EL (cell line): Measurements from ENCODE around the gene TRIM54.
"Not testable (repeated sequence)": the region's sequence is repeated elsewhere in the genome, so short reads cannot be mapped to it uniquely, and the experiment has no call there.

Source experiments
- DNase-seq: peaks from one replicate; pipeline ENCODE4 v3.0.0-alpha.2; 2016

TRIM54 gene

DNA sequence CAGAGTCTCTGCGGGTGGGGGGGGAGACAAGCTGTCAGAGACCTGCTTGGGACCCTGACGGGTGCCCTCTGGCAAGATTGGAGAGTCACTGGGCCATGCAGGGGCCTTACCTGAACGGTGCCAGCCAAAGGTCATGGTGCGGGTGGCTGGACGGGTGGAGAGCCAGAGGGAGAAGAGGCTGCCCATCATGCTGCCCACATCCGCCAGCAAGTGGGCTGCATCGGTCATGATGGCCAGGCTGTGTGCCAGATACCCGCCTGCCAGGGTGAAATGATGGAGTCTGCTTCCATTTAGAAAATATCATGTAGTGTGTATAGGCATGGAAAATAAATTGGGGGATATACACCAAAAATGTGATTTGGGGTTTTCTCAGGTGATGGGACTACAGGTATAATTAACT is 24.2 kb upstream of the TRIM54 start:
- no peak for DNase-seq

GRCh38 chr2:27261241-27261925 is 20.8 kb upstream of the TRIM54 start:
- no peak for DNase-seq

DNA sequence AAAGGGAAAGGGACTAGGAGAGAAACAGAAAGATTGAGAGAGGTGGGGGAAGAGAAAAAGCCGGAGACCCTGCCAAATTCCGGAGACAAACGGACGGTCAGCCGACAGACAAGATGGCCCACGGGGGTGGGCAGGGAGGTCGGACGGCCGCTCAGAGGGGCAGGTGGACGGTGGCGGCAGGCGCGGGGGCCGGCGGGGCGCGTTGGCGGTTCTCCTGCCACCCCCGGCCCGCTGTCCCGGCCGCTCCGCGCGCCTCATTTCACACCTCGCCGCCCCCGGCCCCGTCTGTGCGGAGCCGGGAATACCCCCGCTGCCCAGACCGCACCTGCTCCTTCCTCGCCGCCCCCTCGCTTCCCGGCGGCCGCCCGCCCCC is 20.3 kb upstream of the TRIM54 start:
- DNase-seq = no peak

DNA sequence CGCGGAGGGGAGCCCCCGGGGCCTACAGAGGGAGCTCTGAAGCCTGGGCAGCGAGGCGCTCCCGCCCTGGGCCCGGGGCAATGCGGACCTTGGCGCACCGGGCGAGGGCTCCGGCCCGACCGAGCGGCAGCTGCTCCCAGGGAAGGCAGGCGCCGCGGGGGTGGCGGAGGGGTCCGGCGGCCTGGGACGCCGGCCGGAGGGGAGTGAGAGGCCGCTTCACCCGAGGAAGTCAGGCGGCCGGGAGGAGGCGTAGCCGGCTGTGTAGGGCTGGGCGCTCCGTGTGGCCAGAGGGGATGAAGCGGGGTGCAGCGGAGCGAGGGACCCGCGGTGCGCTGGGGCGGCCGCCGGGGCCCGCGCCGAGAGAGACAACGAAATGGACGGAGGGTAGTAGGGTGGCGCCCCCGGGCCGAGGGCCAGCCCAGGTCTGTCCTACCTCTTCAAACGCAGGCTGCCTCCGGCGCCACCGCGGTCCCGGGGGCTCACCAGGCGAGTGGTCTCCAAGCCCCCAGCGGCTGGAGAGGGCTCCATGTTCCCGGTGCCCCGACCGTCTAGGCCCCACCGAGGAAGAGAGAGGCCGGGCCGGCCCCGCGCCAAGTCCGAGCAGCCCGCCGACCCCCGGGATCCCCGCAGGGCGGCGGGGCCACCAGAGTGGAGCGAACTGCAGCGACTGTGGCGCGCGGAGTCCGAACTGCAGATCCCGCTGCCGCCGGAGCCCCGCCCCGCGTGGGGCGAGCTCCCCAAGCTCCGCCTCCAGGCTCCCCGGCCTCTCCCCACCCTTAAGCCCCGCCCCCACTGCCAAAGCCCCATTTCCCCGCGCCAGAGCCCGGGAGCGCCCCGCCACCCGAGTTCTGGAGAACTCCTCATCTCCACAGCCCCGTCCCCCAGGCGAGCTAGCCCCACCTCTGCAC is 19.6 kb upstream of the TRIM54 start, which contains the start of gene SLC30A3:
Gene SLC30A3 (minus strand): TSS at position 669 of the 908 bp plus-strand sequence. CDS start 141 bp downstream, at position 528.
- DNase-seq = peak; percentile 68

DNA sequence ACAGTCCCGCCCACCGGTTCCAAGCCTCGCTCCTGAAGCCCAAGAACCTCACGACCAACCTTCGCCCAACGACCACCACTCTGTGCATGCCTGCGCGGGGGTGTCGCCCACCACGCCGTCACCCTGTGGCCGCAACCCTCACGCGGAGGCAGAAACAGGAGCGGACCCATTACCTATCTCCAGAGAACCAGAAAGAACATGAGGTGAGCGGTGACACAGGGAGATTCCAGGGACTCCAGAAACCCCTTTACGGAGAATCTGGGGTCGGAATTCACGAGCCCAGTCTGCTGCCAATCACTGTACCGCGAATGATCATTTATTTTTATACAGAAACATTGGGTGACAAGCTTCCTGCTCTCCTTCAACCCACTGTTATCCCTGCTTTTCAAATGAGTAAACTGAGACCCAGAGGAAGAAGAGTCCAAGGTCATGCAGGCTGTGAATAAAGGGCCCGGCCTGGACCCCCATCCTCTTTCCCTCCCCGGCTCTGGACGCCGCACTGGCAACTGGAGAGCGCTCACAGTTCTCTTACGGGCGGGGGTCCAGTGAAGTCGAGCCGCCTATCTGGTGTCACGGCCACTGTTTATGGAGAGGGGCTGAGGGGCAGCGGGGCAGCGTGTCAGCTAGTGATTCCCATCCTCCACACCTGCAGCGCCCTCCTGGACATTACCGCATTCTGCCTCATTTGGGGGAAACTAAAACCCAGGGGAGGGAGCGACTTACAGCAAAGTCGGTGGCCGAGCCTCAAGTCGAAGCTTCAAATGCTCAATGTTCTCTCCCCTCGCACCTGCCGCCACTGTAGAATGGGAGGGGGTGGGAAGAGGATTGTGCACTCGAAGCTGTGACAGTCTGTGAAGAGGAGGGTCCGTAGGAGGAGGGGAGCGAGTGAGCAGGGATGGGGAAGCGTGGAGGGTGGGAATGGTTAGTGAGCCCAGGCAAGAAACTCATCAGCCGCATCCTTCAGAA is 18.7 kb upstream of the TRIM54 start:
- no peak for DNase-seq

DNA sequence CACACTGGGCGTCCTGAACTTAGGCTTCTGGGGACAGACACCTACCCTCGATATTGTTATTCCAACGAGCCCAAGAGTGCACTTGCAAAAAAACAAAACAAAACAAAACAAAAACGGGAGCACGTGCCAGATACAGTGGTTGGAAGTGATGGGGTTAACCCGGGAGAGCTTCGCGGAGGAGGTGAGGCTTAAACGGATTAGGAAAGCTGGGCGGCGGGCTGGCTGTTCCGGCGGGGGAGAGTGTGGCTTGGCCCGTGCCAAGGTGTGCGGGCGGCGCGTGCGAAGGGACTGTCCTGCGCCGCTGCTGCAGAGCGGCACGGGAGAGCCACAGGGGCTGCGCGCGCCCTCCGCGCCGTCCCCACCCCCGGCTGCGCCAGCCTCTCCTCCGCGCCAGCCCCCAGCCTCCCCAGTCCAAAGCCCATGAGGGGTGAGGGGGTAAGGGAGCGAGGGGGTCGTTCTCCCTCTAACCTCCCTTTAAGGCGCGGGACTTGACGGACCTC is 17.9 kb upstream of the TRIM54 start:
- DNase-seq = no peak

- DNase-seq = peak; percentile 73
Observed at GRCh38 chr2:27264753-27265535, 17.3 kb upstream of the TRIM54 start.

DNA sequence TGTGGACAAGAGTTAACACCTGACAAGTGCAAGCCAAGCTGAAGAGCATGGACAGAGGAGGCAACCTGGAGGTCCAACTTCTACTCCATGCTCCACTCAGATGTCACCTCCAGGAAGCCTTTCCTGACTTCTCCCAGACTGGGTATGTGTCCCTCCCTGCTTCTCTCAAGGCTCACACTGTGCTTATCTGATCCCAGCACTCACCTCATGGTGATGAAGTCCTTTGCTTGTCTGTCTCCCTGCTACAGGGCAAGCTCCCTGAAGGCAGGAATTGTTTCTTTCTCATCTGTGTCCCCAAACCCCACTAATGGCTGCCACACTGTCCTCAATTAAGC is 16.7 kb upstream of the TRIM54 start:
- DNase-seq = no peak

- not testable (repeated sequence) for DNase-seq
Observed at GRCh38 chr2:27268296-27268695, 13.9 kb upstream of the TRIM54 start.

DNA sequence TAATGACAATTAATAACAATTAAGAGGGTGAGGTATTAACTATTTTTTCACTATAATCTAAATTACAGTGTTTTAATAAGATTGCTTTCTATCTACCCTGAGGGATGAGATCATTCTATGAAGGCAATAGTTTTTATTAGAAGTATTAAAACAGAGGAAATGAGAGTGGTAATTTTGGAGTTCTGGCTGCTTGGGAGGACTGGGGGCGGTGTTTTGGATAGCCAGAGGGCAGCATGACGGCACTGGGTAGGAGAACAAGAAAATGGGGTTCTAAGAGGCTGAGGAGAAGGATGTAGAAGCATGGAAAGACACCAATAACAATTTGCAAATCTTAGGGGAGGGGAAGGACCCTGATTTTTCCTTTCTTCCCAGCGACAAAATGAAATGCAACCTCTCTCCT is 12.1 kb upstream of the TRIM54 start:
- DNase-seq = no peak

GRCh38 chr2:27270670-27271069 is 11.6 kb upstream of the TRIM54 start:
- no peak for DNase-seq

DNA sequence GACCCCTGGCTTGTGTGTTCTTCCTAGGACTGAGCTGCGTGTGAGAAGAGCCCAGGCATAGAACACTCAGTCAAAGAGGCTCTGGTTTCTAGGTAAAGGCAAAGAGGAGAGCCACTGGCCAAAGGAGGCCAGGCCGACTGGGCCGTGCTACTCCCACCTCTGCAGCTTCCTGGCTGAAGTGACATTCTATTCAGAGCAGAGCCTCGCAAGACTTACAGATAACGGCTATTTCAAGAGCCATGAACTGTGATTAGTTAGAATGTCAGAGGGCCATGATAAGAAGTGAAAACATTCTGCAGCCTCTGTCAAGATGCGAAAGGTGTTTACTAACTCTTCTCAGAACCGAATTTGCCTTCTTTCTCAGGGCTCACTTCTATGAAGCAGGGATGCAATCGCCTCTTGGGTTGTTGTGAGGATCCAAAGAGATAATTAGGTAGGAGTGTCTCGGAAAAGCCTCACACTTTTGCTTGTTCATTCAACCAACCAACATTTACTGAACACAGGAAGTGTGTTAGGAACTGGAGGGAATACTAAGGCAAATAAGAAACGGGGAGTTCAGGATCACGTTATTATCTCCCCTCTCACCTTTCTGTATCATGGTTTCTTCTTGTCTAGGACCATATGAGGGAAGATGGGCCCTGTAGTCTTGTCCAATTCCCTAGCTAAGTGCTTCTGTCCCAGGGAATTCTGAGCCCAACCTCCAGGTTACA is 10.4 kb upstream of the TRIM54 start:
- no peak for DNase-seq

GRCh38 chr2:27272537-27273522 is 9.4 kb upstream of the TRIM54 start:
- not testable (repeated sequence) for DNase-seq

DNA sequence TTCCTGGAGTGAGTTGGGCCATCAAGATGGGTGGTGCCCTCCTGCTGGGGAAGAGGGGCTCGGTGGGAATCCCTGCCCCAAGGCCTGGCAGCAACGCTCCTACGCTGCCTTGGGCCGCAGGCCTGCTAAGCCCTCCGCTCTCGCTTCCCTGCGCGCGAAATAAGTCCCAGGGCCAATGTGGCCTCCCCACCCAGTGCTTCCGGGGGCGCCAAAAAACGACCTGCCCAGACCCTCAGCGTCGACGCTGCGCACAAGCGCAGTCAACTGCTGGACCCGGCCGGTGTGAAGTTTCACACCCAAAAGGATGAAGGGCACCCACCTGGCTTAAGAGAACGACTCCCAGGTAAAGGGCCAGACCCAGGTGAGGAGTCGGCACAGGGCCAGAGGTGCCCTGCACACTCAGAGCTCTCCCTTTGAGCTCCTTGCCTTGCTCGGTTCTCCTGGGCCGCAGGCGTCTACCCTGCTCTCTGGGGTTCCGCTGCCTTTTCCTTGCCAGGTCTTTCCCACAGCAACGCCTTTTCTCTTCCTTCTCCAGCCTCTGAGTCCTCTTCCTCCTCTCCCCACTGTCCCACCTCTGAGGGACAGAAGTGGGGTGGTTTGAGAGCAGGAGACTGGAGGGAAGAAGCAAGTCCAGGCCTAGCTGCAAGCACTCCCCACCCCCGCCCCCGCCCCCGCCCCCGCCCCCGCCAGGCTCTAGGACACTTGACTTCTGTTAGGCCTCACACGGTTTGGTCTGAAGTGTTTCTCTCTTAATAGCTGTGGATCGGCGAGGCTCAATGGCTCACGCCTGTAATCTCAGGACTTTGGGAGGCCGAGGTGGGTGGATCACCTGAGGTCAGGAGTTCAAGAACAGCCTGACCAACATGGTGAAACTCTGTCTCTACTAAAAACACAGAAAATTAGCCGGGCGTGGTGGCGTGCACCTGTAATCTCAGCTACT is 6.7 kb upstream of the TRIM54 start, which contains the start of gene DNAJC5G:
Gene DNAJC5G (plus strand): TSS at position 223 of the 940 bp plus-strand sequence. CDS start 1,296 bp downstream, outside the sequence.
- no peak for DNase-seq

DNA sequence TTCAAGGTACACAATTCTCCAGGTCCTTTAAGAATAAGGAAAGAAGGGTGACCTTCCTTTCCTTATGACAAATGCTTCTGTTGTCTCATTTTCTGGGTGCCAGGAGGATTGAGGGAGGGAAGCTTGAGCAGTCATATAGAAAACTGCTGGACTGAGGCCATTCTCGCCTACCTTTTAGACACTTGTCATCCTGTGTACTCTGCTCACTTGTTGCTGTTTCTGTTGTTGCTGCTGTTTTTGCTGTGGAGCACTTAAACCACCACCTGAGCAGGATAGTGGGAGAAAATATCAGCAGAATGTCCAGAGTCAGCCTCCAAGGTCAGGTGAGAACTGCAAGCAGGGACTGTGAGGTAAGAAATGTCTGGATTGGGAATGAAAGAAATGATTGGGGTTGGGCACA is 4.2 kb upstream of the TRIM54 start:
- no peak for DNase-seq

GRCh38 chr2:27280826-27281225 is 1.4 kb upstream of the TRIM54 start:
- no peak for DNase-seq

GRCh38 chr2:27281442-27281841 is 787 bp upstream of the TRIM54 start:
- no peak for DNase-seq

DNA sequence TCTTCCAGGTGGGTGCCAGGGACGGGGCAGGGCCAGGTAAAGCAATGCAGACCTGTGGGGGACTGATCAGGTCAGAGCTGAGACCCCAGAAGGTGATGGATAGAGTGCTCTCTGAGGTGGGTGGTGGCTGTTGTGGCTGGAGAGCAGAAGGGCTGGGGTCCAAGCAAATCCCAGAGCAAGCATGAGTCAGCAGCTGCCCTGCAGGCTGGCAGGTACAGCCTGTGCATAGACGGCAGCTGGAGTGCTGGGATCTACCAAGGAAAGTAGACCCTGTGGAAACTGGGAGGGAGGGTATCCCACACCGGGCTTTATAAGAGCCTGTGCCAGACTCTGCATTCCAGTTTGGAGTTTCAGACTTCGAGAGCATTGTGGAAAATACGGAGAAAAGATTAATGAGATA is 663 bp downstream of the TRIM54 start:
- no peak for DNase-seq

DNA sequence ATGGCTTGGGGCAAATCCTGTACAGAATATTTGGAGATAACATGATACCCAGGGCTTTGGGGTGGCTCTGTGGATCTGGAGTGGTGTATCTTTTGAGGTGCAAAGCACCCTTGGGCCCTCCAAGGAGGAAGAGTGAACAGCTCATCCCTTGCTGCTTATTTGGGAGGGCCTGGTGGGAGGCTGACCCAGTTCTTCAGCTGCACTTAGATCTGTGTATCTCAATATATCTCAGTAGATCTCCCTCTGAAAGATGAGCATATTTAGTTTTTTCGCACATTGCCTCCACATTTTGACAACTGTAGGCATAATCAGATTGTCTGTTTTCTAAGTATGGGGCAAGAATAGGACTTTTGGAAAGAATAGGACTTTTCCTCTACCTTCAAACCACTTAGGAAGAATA is 2.8 kb downstream of the TRIM54 start:
- no peak for DNase-seq
